Measurements from ENCODE around the gene CEACAM16.

DNA sequence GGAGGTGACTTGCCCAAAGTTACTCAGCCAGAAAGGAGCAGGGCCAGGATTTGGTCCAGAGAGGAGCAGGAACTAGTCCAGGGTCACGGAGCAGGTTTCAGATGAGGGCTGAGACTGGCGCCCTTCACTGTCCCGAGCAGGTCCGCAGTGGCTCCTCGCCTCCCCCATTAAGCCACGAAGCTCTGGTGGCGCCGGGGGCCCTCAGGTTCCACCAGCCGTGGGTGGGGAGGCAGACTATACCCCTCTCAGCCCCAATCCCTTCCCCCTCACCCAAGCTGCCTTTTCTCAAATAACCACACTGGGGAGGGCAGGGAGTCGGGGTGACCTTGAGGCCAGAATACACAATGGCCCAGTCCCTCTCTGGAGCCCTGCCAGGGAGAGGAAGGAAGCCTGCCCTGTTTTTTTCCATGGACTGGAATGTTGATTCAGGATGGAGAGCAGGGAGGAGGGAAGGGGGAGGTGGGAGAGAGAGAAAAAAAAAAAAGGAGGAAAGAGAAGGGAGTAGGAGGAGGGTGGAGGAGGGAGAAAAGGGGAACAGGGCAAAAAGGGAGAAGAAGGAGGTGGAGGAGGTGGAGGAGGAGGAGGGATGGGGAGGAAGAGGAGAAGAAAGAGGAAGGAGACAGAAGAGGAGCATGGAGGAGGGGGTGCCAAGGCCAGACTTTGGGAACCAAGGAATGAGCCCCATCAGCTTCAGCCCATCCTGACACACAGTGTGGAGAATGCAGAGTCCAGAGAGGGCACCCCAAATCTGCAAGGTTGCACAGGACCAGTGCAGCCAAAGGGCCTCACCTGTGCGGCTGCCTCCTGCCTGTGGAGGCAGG lies 19.7 kb downstream of the CEACAM16 start:
- TF ChIP-seq, protein P1, sequence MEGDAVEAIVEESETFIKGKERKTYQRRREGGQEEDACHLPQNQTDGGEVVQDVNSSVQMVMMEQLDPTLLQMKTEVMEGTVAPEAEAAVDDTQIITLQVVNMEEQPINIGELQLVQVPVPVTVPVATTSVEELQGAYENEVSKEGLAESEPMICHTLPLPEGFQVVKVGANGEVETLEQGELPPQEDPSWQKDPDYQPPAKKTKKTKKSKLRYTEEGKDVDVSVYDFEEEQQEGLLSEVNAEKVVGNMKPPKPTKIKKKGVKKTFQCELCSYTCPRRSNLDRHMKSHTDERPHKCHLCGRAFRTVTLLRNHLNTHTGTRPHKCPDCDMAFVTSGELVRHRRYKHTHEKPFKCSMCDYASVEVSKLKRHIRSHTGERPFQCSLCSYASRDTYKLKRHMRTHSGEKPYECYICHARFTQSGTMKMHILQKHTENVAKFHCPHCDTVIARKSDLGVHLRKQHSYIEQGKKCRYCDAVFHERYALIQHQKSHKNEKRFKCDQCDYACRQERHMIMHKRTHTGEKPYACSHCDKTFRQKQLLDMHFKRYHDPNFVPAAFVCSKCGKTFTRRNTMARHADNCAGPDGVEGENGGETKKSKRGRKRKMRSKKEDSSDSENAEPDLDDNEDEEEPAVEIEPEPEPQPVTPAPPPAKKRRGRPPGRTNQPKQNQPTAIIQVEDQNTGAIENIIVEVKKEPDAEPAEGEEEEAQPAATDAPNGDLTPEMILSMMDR (conservative IDR thresholded peaks at IDR 0.05; ENCODE audit: low read length) = no peak
- no peak for TF ChIP-seq EZH2phosphoT487 (IDR thresholded peaks at IDR 0.05; ENCODE audit: borderline replicate concordance, low read depth, low read length)

All from OCI-LY7 (cell line).